Measurements from ENCODE around the gene TMCC2. TPM values are rescaled to one million over a fixed set of nuclear protein-coding genes. Genes with fewer than 3 reads are reported as not detected.
A peak's percentile ranks its signal among the peaks of the same experiment; 100 is the strongest.

TMCC2 gene
- total RNA-seq, 1 donor from 2014 or later = 10.6 TPM

- Mint-ChIP-seq H3K4me1 (ENCODE audit: low read depth, unreplicated experiment) (peaks cover 53% of the 10 kb centered on the region), H3K27me3 (ENCODE audit: low read depth, unreplicated experiment) (no peaks in the 10 kb centered on the region), H3K27ac (ENCODE audit: unreplicated experiment) (peak overlapping the region; percentile 89), H3K36me3 (ENCODE audit: low read depth, unreplicated experiment) (no peaks in the 10 kb centered on the region), H3K9me3 (ENCODE audit: unreplicated experiment) (peaks cover 6% of the 10 kb centered on the region), H3K4me3 (ENCODE audit: unreplicated experiment) (no peak overlapping the region)
- H3K4me3 ChIP-seq (ENCODE audit: insufficient read depth, low read depth, low read length) = peak overlapping the region; percentile 20
- no peaks in the 10 kb centered on the region for H3K9me3 ChIP-seq (ENCODE audit: insufficient read depth, low read depth, low read length)
- DNase-seq (ENCODE audit: low read depth) (no peak), FAIRE-seq (no peak)
- peak overlapping the region; percentile 76 for H3K27ac ChIP-seq (ENCODE audit: low read depth, low read length)
- H3K4me1 ChIP-seq (ENCODE audit: insufficient read depth, low read length) = peaks cover 50% of the 10 kb centered on the region
- no peaks in the 10 kb centered on the region for H4K20me1 ChIP-seq (ENCODE audit: insufficient read depth, low read length)
- H3K36me3 ChIP-seq (ENCODE audit: insufficient read depth, low read length) = no peaks in the 10 kb centered on the region
- H3K27me3 ChIP-seq (ENCODE audit: insufficient read depth, low read length) = no peaks in the 10 kb centered on the region
- no peak overlapping the region for H2AFZ ChIP-seq (ENCODE audit: low read depth, low read length)
- peak overlapping the region; percentile 77 for H3K4me2 ChIP-seq (ENCODE audit: low read length)
- TF ChIP-seq CTCF (IDR thresholded peaks at IDR 0.05; ENCODE audit: insufficient read depth, low read depth, low read length) (no peak), EZH2 (IDR thresholded peaks at IDR 0.05; ENCODE audit: insufficient read depth, low read length) (no peak)
- peak overlapping the region; percentile 54 for H3K9ac ChIP-seq (ENCODE audit: low read length)
- H3K79me2 ChIP-seq (ENCODE audit: insufficient read depth, low read length) = no peaks in the 10 kb centered on the region
These were observed 57.8 kb downstream of the TMCC2 start for GRCh38 chr1:205285381-205286101.

- no peaks in the 10 kb centered on the region for H3K9me3 ChIP-seq (ENCODE audit: insufficient read depth, low read depth, low read length)
- H3K4me3 Mint-ChIP-seq (ENCODE audit: unreplicated experiment) = no peak overlapping the region
- H3K4me2 ChIP-seq (ENCODE audit: low read length) = peak overlapping the region; percentile 77
- H2AFZ ChIP-seq (ENCODE audit: low read depth, low read length) = no peak overlapping the region
- H3K36me3 ChIP-seq (ENCODE audit: insufficient read depth, low read length) = no peaks in the 10 kb centered on the region
- H3K36me3 Mint-ChIP-seq (ENCODE audit: low read depth, unreplicated experiment) = no peaks in the 10 kb centered on the region
- H3K27ac Mint-ChIP-seq (ENCODE audit: unreplicated experiment) = peak overlapping the region; percentile 89
- no peaks in the 10 kb centered on the region for H3K27me3 ChIP-seq (ENCODE audit: insufficient read depth, low read length)
- no peaks in the 10 kb centered on the region for H3K27me3 Mint-ChIP-seq (ENCODE audit: low read depth, unreplicated experiment)
- peaks cover 53% of the 10 kb centered on the region for H3K4me1 Mint-ChIP-seq (ENCODE audit: low read depth, unreplicated experiment)
- H3K9me3 Mint-ChIP-seq (ENCODE audit: unreplicated experiment) = no peaks in the 10 kb centered on the region
- no peaks in the 10 kb centered on the region for H4K20me1 ChIP-seq (ENCODE audit: insufficient read depth, low read length)
- peak overlapping the region; percentile 54 for H3K9ac ChIP-seq (ENCODE audit: low read length)
- DNase-seq (ENCODE audit: low read depth) = peak; percentile 82
- no peak overlapping the region for H3K4me3 ChIP-seq (ENCODE audit: insufficient read depth, low read depth, low read length)
- H3K79me2 ChIP-seq (ENCODE audit: insufficient read depth, low read length) = no peaks in the 10 kb centered on the region
- peaks cover 50% of the 10 kb centered on the region for H3K4me1 ChIP-seq (ENCODE audit: insufficient read depth, low read length)
- no peak for FAIRE-seq
- TF ChIP-seq EZH2 (IDR thresholded peaks at IDR 0.05; ENCODE audit: insufficient read depth, low read length) (no peak), CTCF (IDR thresholded peaks at IDR 0.05; ENCODE audit: insufficient read depth, low read depth, low read length) (no peak)
- H3K27ac ChIP-seq (ENCODE audit: low read depth, low read length) = peak overlapping the region; percentile 76
These were observed 58.7 kb downstream of the TMCC2 start for GRCh38 chr1:205286335-205286950.

- DNase-seq (ENCODE audit: low read depth) (no peak), FAIRE-seq (no peak)
- Mint-ChIP-seq H3K4me3 (ENCODE audit: unreplicated experiment) (no peak overlapping the region), H3K27ac (ENCODE audit: unreplicated experiment) (peak overlapping the region; percentile 41), H3K9me3 (ENCODE audit: unreplicated experiment) (no peaks in the 10 kb centered on the region), H3K36me3 (ENCODE audit: low read depth, unreplicated experiment) (no peaks in the 10 kb centered on the region), H3K27me3 (ENCODE audit: low read depth, unreplicated experiment) (no peaks in the 10 kb centered on the region), H3K4me1 (ENCODE audit: low read depth, unreplicated experiment) (peaks cover 53% of the 10 kb centered on the region)
- Histone ChIP-seq H3K36me3 (ENCODE audit: insufficient read depth, low read length) (no peaks in the 10 kb centered on the region), H3K9ac (ENCODE audit: low read length) (no peak overlapping the region), H3K4me1 (ENCODE audit: insufficient read depth, low read length) (peaks cover 50% of the 10 kb centered on the region), H3K4me3 (ENCODE audit: insufficient read depth, low read depth, low read length) (no peak overlapping the region), H3K4me2 (ENCODE audit: low read length) (peak overlapping the region; percentile 77), H3K79me2 (ENCODE audit: insufficient read depth, low read length) (no peaks in the 10 kb centered on the region), H3K9me3 (ENCODE audit: insufficient read depth, low read depth, low read length) (no peaks in the 10 kb centered on the region), H4K20me1 (ENCODE audit: insufficient read depth, low read length) (no peaks in the 10 kb centered on the region), H3K27me3 (ENCODE audit: insufficient read depth, low read length) (no peaks in the 10 kb centered on the region), H2AFZ (ENCODE audit: low read depth, low read length) (no peak overlapping the region), H3K27ac (ENCODE audit: low read depth, low read length) (no peak overlapping the region)
- no peak for TF ChIP-seq EZH2 (IDR thresholded peaks at IDR 0.05; ENCODE audit: insufficient read depth, low read length)
These were observed 59.3 kb downstream of the TMCC2 start for GRCh38 chr1:205287076-205287475.

All from astrocyte (in vitro differentiated cells and primary cell).